GOT3 (cell line): ENCODE results near the gene RAMP2.

Experiments used
- DNase-seq: peaks from one replicate; lab custom pipeline; 2025; ENCODE audit warnings: mixed read lengths; lab: John Stamatoyannopoulos, UW

The RAMP2 gene

GRCh38 chr17:42795061-42795460 is 34.0 kb downstream of the RAMP2 start:
- no peak for DNase-seq

- no peak for DNase-seq
Measured at GRCh38 chr17:42795465-42795864, 34.4 kb downstream of the RAMP2 start.

DNA sequence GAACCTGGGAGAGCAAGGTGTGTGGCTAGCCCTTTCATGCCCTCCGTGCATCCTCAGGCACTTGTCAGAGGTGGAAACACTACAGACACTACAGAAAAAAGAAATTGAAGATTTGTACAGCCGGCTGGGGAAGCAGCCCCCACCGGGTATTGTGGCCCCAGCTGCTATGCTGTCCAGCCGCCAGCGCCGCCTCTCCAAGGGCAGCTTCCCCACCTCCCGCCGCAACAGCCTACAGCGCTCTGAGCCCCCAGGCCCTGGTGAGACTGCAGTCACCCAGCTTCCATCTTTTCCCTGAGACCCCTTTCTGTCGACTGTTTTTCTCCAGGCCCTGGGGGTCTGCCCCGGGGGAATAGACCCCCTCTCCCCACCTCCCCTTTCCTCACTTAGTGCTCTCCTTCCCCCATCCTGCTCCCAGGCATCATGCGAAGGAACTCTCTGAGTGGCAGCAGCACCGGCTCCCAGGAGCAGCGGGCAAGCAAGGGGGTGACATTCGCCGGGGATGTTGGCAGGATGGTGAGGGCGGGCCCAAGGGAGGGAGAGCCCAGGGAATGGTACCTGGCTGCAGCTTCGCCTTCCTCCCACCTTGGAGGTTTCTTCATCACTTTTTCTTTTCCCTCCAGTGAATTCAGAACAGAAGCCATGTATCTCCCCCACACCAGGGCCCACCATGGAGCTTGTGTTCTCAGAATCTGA is 35.2 kb downstream of the RAMP2 start:
- DNase-seq, result no peak

GRCh38 chr17:42797067-42798007 is 36.3 kb downstream of the RAMP2 start:
- no peak for DNase-seq

DNA sequence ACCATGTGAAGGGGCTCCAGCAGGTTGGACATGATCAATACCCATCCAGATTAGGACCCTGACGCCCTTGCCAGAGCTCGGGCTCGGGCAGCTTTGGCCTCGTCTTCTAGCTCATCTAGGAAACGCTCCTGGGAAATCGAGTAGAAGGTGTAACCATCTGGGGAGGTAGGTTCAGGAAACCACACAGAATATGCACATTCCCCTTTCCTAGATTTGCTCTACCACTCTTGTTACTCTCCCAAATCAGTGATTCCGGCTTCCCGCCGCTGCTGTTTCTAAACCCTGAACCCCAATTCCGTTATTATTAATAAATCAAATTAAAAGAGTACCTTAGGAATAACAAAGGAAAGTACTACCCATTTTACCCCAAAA is 37.0 kb downstream of the RAMP2 start:
- DNase-seq, result no peak

DNA sequence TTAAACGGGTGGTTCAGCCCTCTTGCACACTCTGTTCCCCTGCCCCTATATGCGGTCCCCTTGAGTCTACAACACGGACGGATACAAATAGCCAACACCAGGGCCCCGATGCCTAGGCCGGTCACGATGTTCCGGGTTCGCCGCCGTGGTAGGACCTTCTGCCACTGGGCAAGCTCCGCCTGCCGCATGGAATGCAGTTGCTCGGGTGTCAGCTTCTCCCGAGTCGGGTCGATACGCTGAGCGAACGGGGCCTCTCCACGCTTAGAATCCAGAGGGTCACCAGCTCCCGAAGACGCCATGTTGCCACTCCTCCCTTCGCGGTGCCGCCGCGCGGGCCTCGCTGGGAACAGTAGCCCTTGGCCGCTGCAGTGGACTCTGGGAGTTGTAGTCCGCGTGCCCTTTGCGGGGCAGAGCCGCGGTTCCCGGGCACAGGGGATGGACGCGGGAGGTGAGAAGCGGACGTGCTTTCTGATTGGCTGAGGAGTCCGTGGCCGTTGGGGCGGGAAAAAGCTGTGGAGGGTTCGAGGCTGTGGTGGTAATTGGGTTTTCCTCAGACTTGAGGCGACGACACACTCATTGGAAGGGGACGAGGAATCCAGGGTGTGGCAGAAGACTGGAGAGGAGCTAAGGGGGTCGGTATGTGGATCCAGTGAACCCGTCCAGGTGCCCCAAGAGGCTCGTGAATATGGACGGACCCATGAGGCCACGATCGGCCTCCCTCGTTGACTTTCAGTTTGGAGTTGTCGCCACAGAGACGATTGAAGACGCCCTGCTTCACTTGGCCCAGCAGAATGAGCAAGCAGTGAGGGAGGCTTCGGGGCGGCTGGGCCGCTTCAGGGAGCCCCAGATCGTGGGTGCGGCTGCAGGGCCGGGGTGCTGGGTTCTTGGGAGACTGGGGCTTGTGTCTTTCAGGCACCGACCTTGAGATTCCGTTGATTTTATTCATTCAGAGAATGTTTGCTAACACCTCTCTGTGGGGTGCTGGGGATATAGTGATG is 37.7 kb downstream of the RAMP2 start, which contains the start of the genes CNTD1 and COA3:
TSS of gene CNTD1 (plus strand) at position 479 of the 998 bp plus-strand sequence. CDS start at position 686, 207 bp downstream.
TSS of gene COA3 (minus strand) at position 322 of the 998 bp plus-strand sequence. CDS start at position 299, 23 bp downstream.
- DNase-seq, result peak; percentile 35

DNA sequence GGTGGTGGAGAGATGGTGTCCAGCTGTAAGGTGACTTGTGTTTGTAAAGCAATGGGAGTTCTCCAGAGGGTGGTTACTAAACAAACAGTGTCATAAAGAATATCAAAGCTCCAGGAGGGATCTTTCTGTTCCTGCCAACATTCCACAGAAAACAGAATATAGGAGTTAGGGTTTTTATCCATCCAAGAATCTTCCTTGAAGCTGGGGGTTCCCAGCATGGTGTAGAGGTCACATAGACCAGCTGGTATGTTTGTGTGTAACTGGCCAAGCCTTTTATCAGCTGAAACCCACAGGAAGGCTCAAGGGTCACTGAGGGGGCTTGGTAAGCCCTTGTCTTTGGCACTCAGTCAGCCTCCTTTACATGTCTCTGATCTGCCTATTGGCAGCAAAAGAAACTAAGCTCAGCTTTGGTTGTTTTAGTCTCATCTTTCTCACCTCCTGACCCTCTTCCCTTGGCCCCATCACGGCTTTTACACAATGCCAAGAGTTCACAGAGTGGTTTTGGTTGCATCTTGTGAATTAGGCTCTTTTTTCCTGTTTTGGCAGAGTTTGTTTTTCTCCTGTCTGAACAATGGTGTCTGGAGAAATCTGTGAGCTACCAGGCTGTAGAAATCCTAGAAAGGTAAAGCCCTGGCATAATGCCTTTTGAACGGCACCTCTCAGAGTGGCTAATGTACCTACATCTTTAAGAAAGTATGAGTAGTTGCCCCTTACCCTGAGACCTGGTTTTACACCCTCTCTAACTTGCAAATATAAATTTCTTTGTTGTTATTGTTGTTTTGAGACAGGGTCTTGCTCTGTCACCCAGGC is 42.3 kb downstream of the RAMP2 start:
- no peak for DNase-seq

DNA sequence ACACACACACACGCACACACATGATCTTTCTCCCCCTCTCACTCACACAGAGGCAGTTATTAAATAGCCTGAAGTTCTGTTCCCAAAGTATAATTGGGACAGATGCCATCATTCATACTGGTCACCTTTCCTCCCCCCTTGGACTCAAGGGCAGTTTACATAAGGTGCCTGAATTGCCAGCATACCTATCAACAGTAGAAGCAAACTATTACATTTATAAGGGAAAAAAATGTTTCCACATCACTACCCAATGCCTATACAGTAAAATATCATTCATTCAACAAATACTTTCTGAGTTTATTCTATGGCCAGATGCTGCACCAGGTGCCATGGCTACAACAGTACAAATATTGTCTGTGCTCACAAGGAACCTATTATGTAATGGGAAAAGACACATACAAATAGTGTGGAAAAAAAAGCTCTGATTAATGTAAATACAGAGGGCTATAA is 43.9 kb downstream of the RAMP2 start:
- DNase-seq, result no peak

DNA sequence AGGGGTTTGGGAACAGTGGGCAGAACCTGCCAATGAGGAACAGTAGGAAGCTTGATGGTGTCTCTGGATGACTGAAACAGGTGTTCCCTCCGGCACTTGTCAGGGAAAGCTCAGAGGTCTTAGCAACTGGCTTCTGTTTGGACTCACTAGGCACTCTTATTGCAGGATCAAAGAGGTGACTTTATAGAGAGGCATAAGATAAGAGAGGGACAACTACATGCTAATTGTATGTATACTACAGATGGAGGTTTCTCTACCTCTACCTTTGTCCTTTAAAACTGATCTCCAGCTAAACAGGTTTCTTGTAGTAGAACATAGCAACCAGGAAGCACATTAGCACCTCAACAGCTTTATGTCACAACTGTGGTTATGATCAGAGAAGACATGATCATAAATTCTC is 45.2 kb downstream of the RAMP2 start:
- no peak for DNase-seq

DNA sequence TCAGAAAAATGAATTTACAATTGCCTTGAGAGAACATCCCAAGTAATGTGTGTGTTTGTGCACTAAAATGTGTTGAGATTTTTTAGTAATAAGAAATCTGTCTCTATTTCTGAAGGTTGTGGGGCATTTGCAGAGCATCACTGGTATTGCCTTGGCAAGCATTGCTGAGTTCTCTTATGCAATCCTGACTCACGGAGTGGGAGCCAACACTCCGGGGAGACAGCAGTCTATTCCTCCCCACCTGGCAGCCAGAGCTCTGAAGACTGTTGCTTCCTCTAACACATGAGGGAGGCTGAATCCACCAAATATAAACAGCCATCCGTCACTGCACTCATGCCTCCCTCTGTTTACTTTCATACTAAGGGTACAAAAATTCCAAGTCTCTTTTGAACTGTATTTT is 48.2 kb downstream of the RAMP2 start:
- DNase-seq, result no peak
